Osteoblast (primary cell): ENCODE data around the gene ECHDC1. TPM values are rescaled to one million over a fixed set of nuclear protein-coding genes. Genes with fewer than 3 reads are reported as not detected.

Source experiments
- DNase-seq: peaks from one replicate; pipeline ENCODE4 v3.0.0; 2011; ENCODE audit warnings: low spot score, mixed read lengths; ENCODE audit not compliant: insufficient read length; ENCODE audit errors: missing footprints
- H2AFZ ChIP-seq: 2 replicates; pipeline ENCODE4 v1.6.0; 2011; ENCODE audit warnings: mild to moderate bottlenecking, low read length
- H3K27ac ChIP-seq: 2 replicates; pipeline ENCODE4 v1.5.1; 2011; ENCODE audit warnings: mild to moderate bottlenecking, low read depth, low read length, moderate library complexity
- H3K27me3 ChIP-seq: 2 replicates; pipeline ENCODE4 v1.6.0; 2012; ENCODE audit warnings: mild to moderate bottlenecking, control low read depth, inconsistent platforms, low read length, moderate library complexity; ENCODE audit not compliant: insufficient read depth
- H3K36me3 ChIP-seq: 2 replicates; pipeline ENCODE4 v1.5.1; 2011; ENCODE audit warnings: mild to moderate bottlenecking, low read length, control low read depth, moderate library complexity; ENCODE audit not compliant: insufficient read depth
- H3K4me1 ChIP-seq: 2 replicates; pipeline ENCODE4 v1.5.1; 2011; ENCODE audit warnings: mild to moderate bottlenecking, low read length, control low read depth, moderate library complexity; ENCODE audit not compliant: insufficient read depth
- H3K4me2 ChIP-seq: 2 replicates; pipeline ENCODE4 v1.6.0; 2011; ENCODE audit warnings: mild to moderate bottlenecking, low read length; ENCODE audit not compliant: insufficient read depth
- H3K4me3 ChIP-seq: fragments of 200-600 bp; sonication (generic); 3 replicates; pipeline ENCODE4 v1.5.1; 2012; ENCODE audit warnings: mild to moderate bottlenecking, low read length, inconsistent platforms; ENCODE audit not compliant: insufficient read depth
- H3K79me2 ChIP-seq: 2 replicates; pipeline ENCODE4 v1.6.0; 2012; ENCODE audit warnings: mild to moderate bottlenecking, low read length, control low read depth, inconsistent platforms; ENCODE audit not compliant: insufficient read depth
- H3K9me3 ChIP-seq: 2 replicates; pipeline ENCODE4 v1.5.1; 2011; ENCODE audit warnings: low read depth, low read length, control low read depth
- H4K20me1 ChIP-seq: 2 replicates; pipeline ENCODE4 v1.6.0; 2012; ENCODE audit warnings: mild to moderate bottlenecking, low read length, control low read depth; ENCODE audit not compliant: insufficient read depth
- total RNA-seq: library from RNA; depleted of rRNA; stranded (reverse); fragments of >200 nt; gene quantifications from 2 replicates; pipeline ENCODE4 v1.2.3, GENCODE V29; 2012
- TF ChIP-seq, protein P1 (sequence below): IDR thresholded peaks from 2 replicates; pipeline ENCODE4 v1.5.1; 2011; ENCODE audit warnings: mild to moderate bottlenecking, low read depth, low read length, moderate library complexity; ENCODE audit errors: extremely low read depth

The ECHDC1 gene
- total RNA-seq, 1 donor, result 67.0 TPM

DNA sequence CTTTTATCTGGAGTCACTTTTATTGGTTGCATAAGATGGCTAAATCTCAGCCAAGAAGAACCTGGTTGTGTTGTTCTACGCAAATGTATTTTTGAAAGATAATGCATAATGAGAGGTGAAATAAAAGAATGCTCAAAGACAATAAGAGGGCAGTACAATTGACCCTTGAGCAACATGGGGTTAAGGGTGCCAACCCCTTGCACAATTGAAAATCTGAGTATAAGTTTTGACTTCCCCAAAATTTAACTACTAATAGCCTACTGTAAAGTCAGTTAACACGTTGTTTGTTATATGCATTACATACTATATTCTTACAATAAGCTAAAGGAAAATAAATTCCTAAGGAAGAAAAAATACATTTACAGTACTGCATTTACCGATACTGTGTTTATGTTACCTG is 70.8 kb downstream of the ECHDC1 start:
- no peak overlapping the region for H3K4me3 ChIP-seq
- TF ChIP-seq, protein P1, sequence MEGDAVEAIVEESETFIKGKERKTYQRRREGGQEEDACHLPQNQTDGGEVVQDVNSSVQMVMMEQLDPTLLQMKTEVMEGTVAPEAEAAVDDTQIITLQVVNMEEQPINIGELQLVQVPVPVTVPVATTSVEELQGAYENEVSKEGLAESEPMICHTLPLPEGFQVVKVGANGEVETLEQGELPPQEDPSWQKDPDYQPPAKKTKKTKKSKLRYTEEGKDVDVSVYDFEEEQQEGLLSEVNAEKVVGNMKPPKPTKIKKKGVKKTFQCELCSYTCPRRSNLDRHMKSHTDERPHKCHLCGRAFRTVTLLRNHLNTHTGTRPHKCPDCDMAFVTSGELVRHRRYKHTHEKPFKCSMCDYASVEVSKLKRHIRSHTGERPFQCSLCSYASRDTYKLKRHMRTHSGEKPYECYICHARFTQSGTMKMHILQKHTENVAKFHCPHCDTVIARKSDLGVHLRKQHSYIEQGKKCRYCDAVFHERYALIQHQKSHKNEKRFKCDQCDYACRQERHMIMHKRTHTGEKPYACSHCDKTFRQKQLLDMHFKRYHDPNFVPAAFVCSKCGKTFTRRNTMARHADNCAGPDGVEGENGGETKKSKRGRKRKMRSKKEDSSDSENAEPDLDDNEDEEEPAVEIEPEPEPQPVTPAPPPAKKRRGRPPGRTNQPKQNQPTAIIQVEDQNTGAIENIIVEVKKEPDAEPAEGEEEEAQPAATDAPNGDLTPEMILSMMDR, result no peak

DNA sequence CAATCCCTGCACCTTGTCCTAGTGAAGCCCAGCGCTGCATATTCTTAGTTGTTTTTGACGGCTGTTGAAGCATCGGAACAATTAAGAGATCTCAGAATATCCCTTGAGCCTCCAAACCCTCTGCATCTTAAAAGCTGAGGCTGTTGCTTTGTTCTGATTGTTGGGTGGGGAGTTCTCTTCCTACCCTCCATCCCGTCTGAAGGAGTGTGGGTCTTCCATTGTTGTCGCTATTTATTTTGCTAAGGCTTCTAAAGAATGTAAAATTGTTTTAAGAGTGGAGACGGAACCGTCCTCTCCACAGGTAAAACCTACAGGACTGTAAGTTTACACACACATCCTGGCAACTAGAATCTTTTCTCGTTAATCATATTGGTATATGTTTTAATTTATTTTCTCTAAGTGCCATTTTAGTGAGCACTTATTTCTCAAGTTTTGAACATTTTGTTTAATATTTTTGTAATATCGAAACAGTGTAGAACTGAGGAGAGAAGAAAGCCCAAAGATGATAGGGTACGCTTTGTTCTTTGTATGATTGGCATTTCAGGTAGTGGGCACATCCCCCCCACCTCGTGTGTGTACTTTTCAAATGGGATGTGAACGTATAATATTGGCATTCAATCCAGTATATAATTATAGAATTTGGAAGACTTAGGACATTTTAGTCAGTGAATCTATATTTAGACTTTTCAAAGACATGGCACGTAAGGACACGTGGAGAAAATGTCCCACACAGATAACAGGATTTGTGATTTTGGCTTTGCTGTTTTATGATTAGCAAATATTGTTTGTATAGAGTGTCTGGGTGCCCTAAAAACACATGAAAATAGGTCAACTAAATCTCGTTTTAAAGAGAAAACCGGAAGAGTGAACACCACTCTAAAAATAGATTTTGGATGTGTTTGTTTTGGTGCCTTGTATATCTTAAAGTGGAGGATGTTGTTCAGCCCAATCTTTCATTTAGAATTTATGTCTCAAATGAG is 75.5 kb downstream of the ECHDC1 start:
- H3K36me3 ChIP-seq, result no peaks in the 10 kb centered on the region
- H4K20me1 ChIP-seq, result peaks cover 40% of the 10 kb centered on the region
- H2AFZ ChIP-seq, result peak overlapping the region; percentile 89
- H3K27me3 ChIP-seq, result no peaks in the 10 kb centered on the region
- H3K79me2 ChIP-seq, result peaks cover 62% of the 10 kb centered on the region
- H3K9me3 ChIP-seq, result no peaks in the 10 kb centered on the region
- H3K4me1 ChIP-seq, result peaks cover 14% of the 10 kb centered on the region
- DNase-seq, result peak; percentile 68
- peak overlapping the region; percentile 97 for H3K4me3 ChIP-seq
- H3K4me2 ChIP-seq, result peak overlapping the region; percentile 82
- H3K27ac ChIP-seq, result peak overlapping the region; percentile 95
- TF ChIP-seq, protein P1, result no peak

More for the DNA sequence above, 70.8 kb downstream of the ECHDC1 start:
- H3K79me2 ChIP-seq, result peaks cover 98% of the 10 kb centered on the region
- peaks cover 65% of the 10 kb centered on the region for H4K20me1 ChIP-seq
- no peak overlapping the region for H3K27ac ChIP-seq
- no peaks in the 10 kb centered on the region for H3K27me3 ChIP-seq
- no peak for DNase-seq
- H3K4me2 ChIP-seq, result no peak overlapping the region
- no peak overlapping the region for H2AFZ ChIP-seq
- peaks cover 14% of the 10 kb centered on the region for H3K4me1 ChIP-seq
- H3K9me3 ChIP-seq, result no peaks in the 10 kb centered on the region
- no peaks in the 10 kb centered on the region for H3K36me3 ChIP-seq

DNA sequence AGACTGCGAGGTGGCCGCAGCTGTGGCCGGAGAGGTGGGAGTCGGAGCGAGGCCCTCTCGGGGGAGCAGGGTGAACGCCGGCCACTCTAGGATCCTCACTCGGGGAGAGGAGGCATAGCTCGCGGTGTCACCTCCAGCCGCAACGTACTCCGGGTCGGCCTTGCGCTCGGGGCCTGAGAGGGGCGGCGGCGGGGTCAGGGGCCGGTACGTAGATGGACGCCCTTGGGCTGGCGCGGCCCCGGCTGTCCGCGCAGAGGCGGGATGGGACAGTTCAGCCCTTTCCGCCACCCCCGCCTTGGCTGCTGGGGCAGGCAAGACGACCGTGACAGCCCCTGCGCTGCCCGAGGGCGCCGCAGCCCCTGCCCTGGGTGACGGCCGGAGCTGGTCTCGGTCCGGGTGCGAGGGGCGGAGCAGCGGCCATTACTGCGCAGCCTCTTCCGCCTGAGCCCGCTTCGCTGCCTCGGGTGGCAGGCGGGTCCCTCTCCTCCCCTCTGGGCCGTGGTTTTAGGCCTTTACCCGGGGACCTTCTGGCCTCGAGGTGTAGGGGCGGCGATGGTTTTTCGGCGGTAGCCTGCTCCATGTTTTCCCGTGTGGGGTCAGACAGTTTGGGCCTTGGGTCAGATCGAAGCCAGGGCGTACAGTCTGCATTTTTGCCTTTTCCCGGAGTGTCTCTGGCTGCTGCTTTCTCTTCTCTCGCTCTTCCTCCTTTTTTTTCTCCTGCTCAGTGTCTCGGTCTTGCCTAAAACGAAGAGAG is 76.3 kb downstream of the ECHDC1 start:
- TF ChIP-seq, protein P1, result no peak
- H3K9me3 ChIP-seq, result no peaks in the 10 kb centered on the region
- H3K4me1 ChIP-seq, result peaks cover 14% of the 10 kb centered on the region
- H3K27ac ChIP-seq, result peak overlapping the region; percentile 95
- H2AFZ ChIP-seq, result peak overlapping the region; percentile 89
- H3K4me3 ChIP-seq, result peak overlapping the region; percentile 97
- no peaks in the 10 kb centered on the region for H3K36me3 ChIP-seq
- no peaks in the 10 kb centered on the region for H3K27me3 ChIP-seq
- peaks cover 32% of the 10 kb centered on the region for H4K20me1 ChIP-seq
- peaks cover 53% of the 10 kb centered on the region for H3K79me2 ChIP-seq
- DNase-seq, result peak; percentile 90
- H3K4me2 ChIP-seq, result peak overlapping the region; percentile 82
